ENCODE data around the gene ZNF211. TPM values are rescaled to one million over a fixed set of nuclear protein-coding genes. Genes with fewer than 3 reads are reported as not detected.
A peak's percentile ranks its signal among the peaks of the same experiment; 100 is the strongest.

Gene ZNF211
- total and polyA plus RNA-seq, 9 of the 15 experiments (the other 6 are each of a cell fraction or from before 2014, with no cell fraction given) = 1.3 to 11.6 (median 4.5) TPM

GRCh38 chr19:57599761-57600383, 33.1 kb upstream of the ZNF211 start, which contains the start of gene ZNF530 (continued):
- TF ChIP-seq NFXL1 (CRISPR knock-in tag; IDR thresholded peaks at IDR 0.05) (no peak), E2F1 (CRISPR knock-in tag; IDR thresholded peaks at IDR 0.05) (0 out of 2 replicates have a peak, but pooled peaks have one; percentile 37), ZBTB9 (CRISPR knock-in tag; IDR thresholded peaks at IDR 0.05) (no peak), THAP7 (CRISPR knock-in tag; IDR thresholded peaks at IDR 0.05) (no peak), POLR2G (IDR thresholded peaks at IDR 0.05; ENCODE audit: low read depth, low read length) (peak; percentile 79), FUS (optimal IDR thresholded peaks at IDR 0.05; ENCODE audit: low read depth, low read length) (no peak), ZNF408 (CRISPR knock-in tag; IDR thresholded peaks at IDR 0.05; ENCODE audit: low read depth) (no peak), ZNF318 (IDR thresholded peaks at IDR 0.05; ENCODE audit: borderline replicate concordance in 1 of 2, low read depth in 1 of 2) (no peak), ZNF518B (CRISPR knock-in tag; IDR thresholded peaks at IDR 0.05) (no peak)

Data from K562 (cell line).